Breast epithelium (tissue), 3 donors: ENCODE measurements around the gene TTC6.

ENCODE experiments used
- POLR2AphosphoS5 ChIP-seq, 3 donors: sonication (generic); formaldehyde crosslinking; IDR thresholded peaks; one replicate each; pipeline ENCODE4 v1.6.1; 2017; ENCODE audit warnings: antibody characterized with exemption in 3 of 3
- TF ChIP-seq, protein P1 (sequence below), 3 donors: fragments of 450-650 bp; IDR thresholded peaks; one replicate each; pipeline ENCODE4 v1.5.1; 2016 to 2017; ENCODE audit warnings: antibody characterized with exemption in 3 of 3, mild to moderate bottlenecking in 3 of 3, moderate library complexity in 3 of 3

- TF ChIP-seq, protein P1, sequence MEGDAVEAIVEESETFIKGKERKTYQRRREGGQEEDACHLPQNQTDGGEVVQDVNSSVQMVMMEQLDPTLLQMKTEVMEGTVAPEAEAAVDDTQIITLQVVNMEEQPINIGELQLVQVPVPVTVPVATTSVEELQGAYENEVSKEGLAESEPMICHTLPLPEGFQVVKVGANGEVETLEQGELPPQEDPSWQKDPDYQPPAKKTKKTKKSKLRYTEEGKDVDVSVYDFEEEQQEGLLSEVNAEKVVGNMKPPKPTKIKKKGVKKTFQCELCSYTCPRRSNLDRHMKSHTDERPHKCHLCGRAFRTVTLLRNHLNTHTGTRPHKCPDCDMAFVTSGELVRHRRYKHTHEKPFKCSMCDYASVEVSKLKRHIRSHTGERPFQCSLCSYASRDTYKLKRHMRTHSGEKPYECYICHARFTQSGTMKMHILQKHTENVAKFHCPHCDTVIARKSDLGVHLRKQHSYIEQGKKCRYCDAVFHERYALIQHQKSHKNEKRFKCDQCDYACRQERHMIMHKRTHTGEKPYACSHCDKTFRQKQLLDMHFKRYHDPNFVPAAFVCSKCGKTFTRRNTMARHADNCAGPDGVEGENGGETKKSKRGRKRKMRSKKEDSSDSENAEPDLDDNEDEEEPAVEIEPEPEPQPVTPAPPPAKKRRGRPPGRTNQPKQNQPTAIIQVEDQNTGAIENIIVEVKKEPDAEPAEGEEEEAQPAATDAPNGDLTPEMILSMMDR (IDR thresholded peaks at IDR 0.05): no peak
- no peak for TF ChIP-seq POLR2AphosphoS5 (IDR thresholded peaks at IDR 0.05)
Observed at GRCh38 chr14:37608649-37609048, 13.2 kb downstream of the TTC6 start.
